ENCODE results near the gene ALMS1. TPM values are rescaled to one million over a fixed set of nuclear protein-coding genes. Genes with fewer than 3 reads are reported as not detected.

The ALMS1 gene
- total and polyA plus RNA-seq, 9 of the 15 experiments (the other 6 are each of a cell fraction or from before 2014, with no cell fraction given) = 1.4 to 26.3 (median 13.6) TPM

GRCh38 chr2:73654175-73654574 is 268.5 kb downstream of the ALMS1 start:
- 0% methylated on average over 2 of the region's 2 CpGs for WGBS (ENCODE audit: insufficient coverage, low coverage, missing lambda C conversion rate)
- no peak for FAIRE-seq
- no peak for ATAC-seq
- TF ChIP-seq ZNF398 (CRISPR knock-in tag; IDR thresholded peaks at IDR 0.05) (no peak), SP2 (IDR thresholded peaks at IDR 0.05; ENCODE audit: extremely low read depth, low read depth, low read length, poor library complexity, severe bottlenecking) (no peak), BRD4 (IDR thresholded peaks at IDR 0.05) (no peak), FOXP4 (CRISPR knock-in tag; IDR thresholded peaks at IDR 0.05; ENCODE audit: borderline replicate concordance) (no peak), E4F1 (CRISPR knock-in tag; IDR thresholded peaks at IDR 0.05; ENCODE audit: borderline replicate concordance) (no peak), ZNF785 (CRISPR knock-in tag; IDR thresholded peaks at IDR 0.05) (no peak)

More at GRCh38 chr2:73654175-73654574, 268.5 kb downstream of the ALMS1 start:
- DNase-seq (ENCODE audit: extremely low read depth in 1 of 4, low spot score in 3 of 4) = no peak
- intact Hi-C loops (cut with micrococcal nuclease) = no loop called here
- Histone ChIP-seq H3K4me3 (no peak overlapping the region), H3K36me3 (ENCODE audit: control insufficient read depth, insufficient read depth, low read length) (no peaks in the 10 kb centered on the region), H3K9me3 (replicated peaks; ENCODE audit: control insufficient read depth, insufficient read depth, low read depth, low read length) (no peaks in the 10 kb centered on the region), H4K20me1 (replicated peaks; ENCODE audit: control insufficient read depth, insufficient read depth, low read length) (no peaks in the 10 kb centered on the region), H3K9ac (ENCODE audit: insufficient read depth in 1 of 2, low read depth in 2 of 2, low read length in 2 of 2) (no peak overlapping the region), H3K27me3 (ENCODE audit: control insufficient read depth in 2 of 2, insufficient read depth in 2 of 2, low read length in 2 of 2) (peaks cover 4 to 14% of the 10 kb centered on the region in 2 experiments; a peak in 3 of 5 replicates), H3K4me1 (replicated peaks in 1 of 2; ENCODE audit: control insufficient read depth in 2 of 2, insufficient read depth in 2 of 2, low read length in 2 of 2) (no peaks in the 10 kb centered on the region), H2AFZ (ENCODE audit: low read depth, low read length) (no peak overlapping the region), H3K9me1 (ENCODE audit: control insufficient read depth, insufficient read depth, low read length) (no peaks in the 10 kb centered on the region), H3K79me2 (ENCODE audit: control insufficient read depth, insufficient read depth, low read length) (no peaks in the 10 kb centered on the region), H3K27ac (ENCODE audit: extremely low read depth, low read depth, low read length) (no peak overlapping the region), H3K4me2 (ENCODE audit: insufficient read depth, low read length) (no peak overlapping the region)
- ChIA-PET POLR2A (no interaction called here), CTCF (ENCODE audit: low intra/inter-chr PET ratio) (no interaction called here)
- no TSS peak for BruUV-seq (replicated peaks)
- in situ Hi-C loops (cut with MboI) = no loop called here

All from K562 (cell line).